ENCODE results near the gene IGFBP7. TPM values are rescaled to one million over a fixed set of nuclear protein-coding genes. Genes with fewer than 3 reads are reported as not detected.
"Not testable (repeated sequence)": the region's sequence is repeated elsewhere in the genome, so short reads cannot be mapped to it uniquely, and the experiment has no call there.

The IGFBP7 gene
- polyA plus RNA-seq, 5 donors: 261 to 353 (median 329) TPM

GRCh38 chr4:57076646-57077045 is 33.5 kb downstream of the IGFBP7 start:
- DNase-seq: no peak

- no peak for DNase-seq
Observed at GRCh38 chr4:57075367-57075766, 34.8 kb downstream of the IGFBP7 start.

- no peak for DNase-seq
Observed at GRCh38 chr4:57074744-57075143, 35.4 kb downstream of the IGFBP7 start.

- DNase-seq: no peak
Observed at GRCh38 chr4:57073559-57073958, 36.6 kb downstream of the IGFBP7 start.

GRCh38 chr4:57071326-57071725 is 38.9 kb downstream of the IGFBP7 start:
- no peak for DNase-seq

- DNase-seq: no peak
Observed at GRCh38 chr4:57070461-57070860, 39.7 kb downstream of the IGFBP7 start.

GRCh38 chr4:57068237-57068981 is 41.8 kb downstream of the IGFBP7 start:
- no peak for DNase-seq

GRCh38 chr4:57065730-57066482 is 44.3 kb downstream of the IGFBP7 start:
- DNase-seq: no peak

- no peak for DNase-seq
Observed at GRCh38 chr4:57064811-57065711, 45.1 kb downstream of the IGFBP7 start.

- DNase-seq: no peak
Observed at GRCh38 chr4:57064120-57064519, 46.1 kb downstream of the IGFBP7 start.

GRCh38 chr4:57063518-57063917 is 46.7 kb downstream of the IGFBP7 start:
- no peak for DNase-seq

GRCh38 chr4:57061395-57061794 is 48.8 kb downstream of the IGFBP7 start:
- DNase-seq: no peak

- not testable (repeated sequence) for DNase-seq
Observed at GRCh38 chr4:57060717-57061067, 49.5 kb downstream of the IGFBP7 start.

GRCh38 chr4:57059890-57060716 is 50.1 kb downstream of the IGFBP7 start:
- DNase-seq: no peak

- DNase-seq: no peak
Observed at GRCh38 chr4:57055886-57056285, 54.3 kb downstream of the IGFBP7 start.

GRCh38 chr4:57053508-57053907 is 56.7 kb downstream of the IGFBP7 start:
- no peak for DNase-seq

- DNase-seq: no peak
Observed at GRCh38 chr4:57051524-57051923, 58.7 kb downstream of the IGFBP7 start.

- no peak for DNase-seq
Observed at GRCh38 chr4:57051095-57051494, 59.1 kb downstream of the IGFBP7 start.

GRCh38 chr4:57048590-57049304 is 61.4 kb downstream of the IGFBP7 start:
- DNase-seq: no peak

- DNase-seq: not testable (repeated sequence)
Observed at GRCh38 chr4:57047046-57047445, 63.1 kb downstream of the IGFBP7 start.

GRCh38 chr4:57044996-57045395 is 65.2 kb downstream of the IGFBP7 start:
- no peak for DNase-seq
